Activated naive CD4-positive, alpha-beta T cell treated with anti-CD3 and anti-CD28 coated beads, Interleukin-2, amount 50 U/mL, for 24 hours (primary cell): ENCODE measurements around the gene CDH22.

Experiments
- H3K27ac Mint-ChIP-seq: one replicate; pipeline ENCODE4 v1.8.0; 2021; ENCODE audit warnings: mild to moderate bottlenecking, mixed read lengths
- H3K27me3 Mint-ChIP-seq: one replicate; pipeline ENCODE4 v1.8.0; 2021; ENCODE audit warnings: mixed read lengths
- H3K36me3 Mint-ChIP-seq: one replicate; pipeline ENCODE4 v1.8.0; 2021; ENCODE audit warnings: mixed read lengths
- H3K4me1 Mint-ChIP-seq: one replicate; pipeline ENCODE4 v1.8.0; 2021; ENCODE audit warnings: mixed read lengths
- H3K4me3 Mint-ChIP-seq: one replicate; pipeline ENCODE4 v1.8.0; 2021; ENCODE audit warnings: mild to moderate bottlenecking, mixed read lengths
- H3K9me3 Mint-ChIP-seq: one replicate; pipeline ENCODE4 v1.8.0; 2021; ENCODE audit warnings: mixed read lengths

CDH22 gene

GRCh38 chr20:46129955-46130481 is 178.3 kb downstream of the CDH22 start:
- Mint-ChIP-seq H3K9me3 (no peaks in the 10 kb centered on the region), H3K27ac (no peak overlapping the region), H3K4me3 (no peak overlapping the region), H3K27me3 (peaks cover 13% of the 10 kb centered on the region), H3K4me1 (no peaks in the 10 kb centered on the region), H3K36me3 (peaks cover 6% of the 10 kb centered on the region)

- Mint-ChIP-seq H3K27me3 (peaks cover 10% of the 10 kb centered on the region), H3K27ac (no peak overlapping the region), H3K4me3 (no peak overlapping the region)
Observed at GRCh38 chr20:46128310-46129151, 179.8 kb downstream of the CDH22 start.

GRCh38 chr20:46127396-46128010 is 180.8 kb downstream of the CDH22 start:
- H3K27me3 Mint-ChIP-seq: peaks cover 5% of the 10 kb centered on the region
- H3K4me1 Mint-ChIP-seq: no peaks in the 10 kb centered on the region
- peaks cover 11% of the 10 kb centered on the region for H3K36me3 Mint-ChIP-seq
- no peak overlapping the region for H3K4me3 Mint-ChIP-seq
- no peak overlapping the region for H3K27ac Mint-ChIP-seq
- no peaks in the 10 kb centered on the region for H3K9me3 Mint-ChIP-seq

More at GRCh38 chr20:46128310-46129151, 179.8 kb downstream of the CDH22 start:
- peaks cover 11% of the 10 kb centered on the region for H3K36me3 Mint-ChIP-seq
- H3K4me1 Mint-ChIP-seq: no peaks in the 10 kb centered on the region
- H3K9me3 Mint-ChIP-seq: no peaks in the 10 kb centered on the region

- no peaks in the 10 kb centered on the region for H3K9me3 Mint-ChIP-seq
- no peaks in the 10 kb centered on the region for H3K4me1 Mint-ChIP-seq
- no peak overlapping the region for H3K4me3 Mint-ChIP-seq
- H3K27me3 Mint-ChIP-seq: peaks cover 2% of the 10 kb centered on the region
- H3K36me3 Mint-ChIP-seq: peaks cover 11% of the 10 kb centered on the region
- H3K27ac Mint-ChIP-seq: no peak overlapping the region
Observed at GRCh38 chr20:46126440-46127056, 181.8 kb downstream of the CDH22 start.
